HFF-Myc (cell line): ENCODE results near the gene NINJ2.

Experiments used
- DNase-seq: peaks from one replicate; pipeline ENCODE4 v3.0.0-alpha.2; 2011; ENCODE audit warnings: low read depth; ENCODE audit errors: extremely low read depth
- H3K4me3 ChIP-seq: replicated peaks from 2 replicates; pipeline ENCODE4 v1.5.1; 2011; ENCODE audit warnings: low read depth, mild to moderate bottlenecking, control low read depth, low read length
- CTCF ChIP-seq: IDR thresholded peaks from 2 replicates; pipeline ENCODE4 v1.5.1; 2012; ENCODE audit warnings: mild to moderate bottlenecking, low read depth, low read length, control low read depth; ENCODE audit errors: missing control alignments

The NINJ2 gene

GRCh38 chr12:615620-616019 is 47.6 kb downstream of the NINJ2 start:
- TF ChIP-seq CTCF = no peak
- H3K4me3 ChIP-seq = no peak overlapping the region
- no peak for DNase-seq

- DNase-seq = no peak
- TF ChIP-seq CTCF = peak; percentile 26
- H3K4me3 ChIP-seq = no peak overlapping the region
These were observed 48.8 kb downstream of the NINJ2 start for GRCh38 chr12:614411-614970.

GRCh38 chr12:613996-614395 is 49.2 kb downstream of the NINJ2 start:
- H3K4me3 ChIP-seq = no peak overlapping the region
- no peak for TF ChIP-seq CTCF
- no peak for DNase-seq

GRCh38 chr12:612886-613285 is 50.4 kb downstream of the NINJ2 start:
- no peak overlapping the region for H3K4me3 ChIP-seq
- no peak for TF ChIP-seq CTCF
- no peak for DNase-seq

- TF ChIP-seq CTCF = no peak
- DNase-seq = no peak
These were observed 51.0 kb downstream of the NINJ2 start for GRCh38 chr12:612293-612692.

GRCh38 chr12:611721-612120 is 51.5 kb downstream of the NINJ2 start:
- TF ChIP-seq CTCF = no peak
- DNase-seq = no peak

More at GRCh38 chr12:612293-612692, 51.0 kb downstream of the NINJ2 start:
- no peak overlapping the region for H3K4me3 ChIP-seq

GRCh38 chr12:608921-609320 is 54.3 kb downstream of the NINJ2 start:
- no peak overlapping the region for H3K4me3 ChIP-seq
- TF ChIP-seq CTCF = no peak
- no peak for DNase-seq

More at GRCh38 chr12:611721-612120, 51.5 kb downstream of the NINJ2 start:
- no peak overlapping the region for H3K4me3 ChIP-seq
